Body of pancreas (tissue), 4 donors: ENCODE measurements around the gene TOR2A.

ENCODE experiments used
- POLR2A ChIP-seq, 3 donors: fragments of 450-650 bp; IDR thresholded peaks; one replicate each; pipeline ENCODE4 v1.6.1; 2016; ENCODE audit warnings: antibody characterized with exemption in 3 of 3, mild to moderate bottlenecking in 2 of 3
- TF ChIP-seq, protein P1 (sequence below), 7 experiments: fragments of 450-650 bp in 4 of 7; fragments of 200-600 bp in 3 of 7; sonication (generic) in 3 of 7; IDR thresholded peaks; one replicate each; pipeline ENCODE4 v1.5.1; 2016 to 2019; ENCODE audit warnings: antibody characterized with exemption in 7 of 7

DNA sequence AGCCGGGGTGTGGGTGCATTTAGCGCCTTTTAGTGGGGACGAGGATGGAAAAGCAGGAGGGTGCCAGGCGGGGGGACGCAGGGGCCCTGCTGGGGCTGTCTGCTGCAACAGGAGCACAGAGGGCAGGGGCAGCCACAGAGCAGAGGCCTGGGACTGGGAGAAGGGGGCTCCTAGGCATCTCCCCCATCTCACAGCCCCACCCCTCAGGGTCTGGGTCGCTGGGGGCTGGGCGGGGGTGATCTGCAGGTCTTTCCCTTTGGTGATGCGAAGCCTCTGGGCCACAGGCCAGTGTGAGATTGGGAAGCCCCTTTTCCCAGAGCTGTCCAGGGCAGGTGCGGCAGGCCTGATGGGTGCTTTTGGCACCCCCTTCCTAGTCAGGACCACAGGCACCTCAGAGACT, 4.8 kb downstream of the TOR2A start:
- TF ChIP-seq, protein P1, sequence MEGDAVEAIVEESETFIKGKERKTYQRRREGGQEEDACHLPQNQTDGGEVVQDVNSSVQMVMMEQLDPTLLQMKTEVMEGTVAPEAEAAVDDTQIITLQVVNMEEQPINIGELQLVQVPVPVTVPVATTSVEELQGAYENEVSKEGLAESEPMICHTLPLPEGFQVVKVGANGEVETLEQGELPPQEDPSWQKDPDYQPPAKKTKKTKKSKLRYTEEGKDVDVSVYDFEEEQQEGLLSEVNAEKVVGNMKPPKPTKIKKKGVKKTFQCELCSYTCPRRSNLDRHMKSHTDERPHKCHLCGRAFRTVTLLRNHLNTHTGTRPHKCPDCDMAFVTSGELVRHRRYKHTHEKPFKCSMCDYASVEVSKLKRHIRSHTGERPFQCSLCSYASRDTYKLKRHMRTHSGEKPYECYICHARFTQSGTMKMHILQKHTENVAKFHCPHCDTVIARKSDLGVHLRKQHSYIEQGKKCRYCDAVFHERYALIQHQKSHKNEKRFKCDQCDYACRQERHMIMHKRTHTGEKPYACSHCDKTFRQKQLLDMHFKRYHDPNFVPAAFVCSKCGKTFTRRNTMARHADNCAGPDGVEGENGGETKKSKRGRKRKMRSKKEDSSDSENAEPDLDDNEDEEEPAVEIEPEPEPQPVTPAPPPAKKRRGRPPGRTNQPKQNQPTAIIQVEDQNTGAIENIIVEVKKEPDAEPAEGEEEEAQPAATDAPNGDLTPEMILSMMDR (IDR thresholded peaks at IDR 0.05): no peak
- TF ChIP-seq POLR2A (IDR thresholded peaks at IDR 0.05): no peak
